GM13976 (cell line): Measurements from ENCODE around the gene IKZF2.

Experiments
- DNase-seq: peaks from one replicate; pipeline ENCODE4 v3.0.0; 2012; ENCODE audit warnings: low spot score
- in situ Hi-C: fragments of 300-500 bp; cut with MboI; formaldehyde crosslinking; loops from one replicate; pipeline ENCODE4 v1.12.0; 2022; ENCODE audit warnings: low sequenced_read_pairs, mixed read lengths, inconsistent platforms; ENCODE audit not compliant: unreplicated experiment
- TF ChIP-seq, protein P1 (sequence below): IDR thresholded peaks from 2 replicates; pipeline ENCODE4 v1.5.1; 2012; ENCODE audit warnings: borderline replicate concordance, mild to moderate bottlenecking; ENCODE audit not compliant: insufficient read depth; ENCODE audit errors: extremely low read depth, missing control alignments, control extremely low read depth

Gene IKZF2

DNA sequence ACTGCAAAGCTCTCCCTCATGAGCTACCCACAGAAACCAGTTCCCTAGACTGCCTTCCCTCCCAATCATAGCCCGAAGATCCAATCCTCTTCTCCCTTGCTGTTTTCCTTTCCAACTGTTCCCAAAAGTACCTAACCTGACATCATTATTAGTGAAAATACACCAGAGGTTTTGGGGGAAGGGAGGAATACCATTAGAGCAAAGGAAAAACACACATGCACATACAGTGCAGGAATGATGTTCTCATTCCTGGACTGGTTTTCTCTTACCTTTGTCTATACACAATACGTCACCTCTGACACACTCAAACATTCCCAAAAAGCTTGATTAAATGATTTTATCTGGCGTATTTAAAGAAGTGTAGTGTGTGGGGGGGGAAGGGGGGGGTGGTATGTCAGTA lies 46.2 kb downstream of the IKZF2 start:
- TF ChIP-seq, protein P1, sequence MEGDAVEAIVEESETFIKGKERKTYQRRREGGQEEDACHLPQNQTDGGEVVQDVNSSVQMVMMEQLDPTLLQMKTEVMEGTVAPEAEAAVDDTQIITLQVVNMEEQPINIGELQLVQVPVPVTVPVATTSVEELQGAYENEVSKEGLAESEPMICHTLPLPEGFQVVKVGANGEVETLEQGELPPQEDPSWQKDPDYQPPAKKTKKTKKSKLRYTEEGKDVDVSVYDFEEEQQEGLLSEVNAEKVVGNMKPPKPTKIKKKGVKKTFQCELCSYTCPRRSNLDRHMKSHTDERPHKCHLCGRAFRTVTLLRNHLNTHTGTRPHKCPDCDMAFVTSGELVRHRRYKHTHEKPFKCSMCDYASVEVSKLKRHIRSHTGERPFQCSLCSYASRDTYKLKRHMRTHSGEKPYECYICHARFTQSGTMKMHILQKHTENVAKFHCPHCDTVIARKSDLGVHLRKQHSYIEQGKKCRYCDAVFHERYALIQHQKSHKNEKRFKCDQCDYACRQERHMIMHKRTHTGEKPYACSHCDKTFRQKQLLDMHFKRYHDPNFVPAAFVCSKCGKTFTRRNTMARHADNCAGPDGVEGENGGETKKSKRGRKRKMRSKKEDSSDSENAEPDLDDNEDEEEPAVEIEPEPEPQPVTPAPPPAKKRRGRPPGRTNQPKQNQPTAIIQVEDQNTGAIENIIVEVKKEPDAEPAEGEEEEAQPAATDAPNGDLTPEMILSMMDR = no peak
- DNase-seq = no peak
- in situ Hi-C loops = no loop called here

DNA sequence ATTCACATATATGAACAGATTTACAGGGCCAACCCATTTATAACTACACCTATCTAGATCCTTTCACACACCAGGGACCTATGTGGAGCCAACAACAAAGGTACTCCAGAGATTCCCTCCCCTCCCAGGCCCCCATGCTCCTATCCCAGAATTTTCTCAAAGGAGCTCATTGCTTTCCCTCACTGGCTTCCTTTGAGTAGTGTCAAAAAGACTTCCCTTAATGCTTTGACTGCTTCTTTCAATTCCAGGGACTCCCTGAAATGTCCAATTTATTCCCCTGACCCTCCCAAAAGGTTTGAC lies 46.6 kb downstream of the IKZF2 start:
- TF ChIP-seq, protein P1 = no peak
- in situ Hi-C loops = no loop called here
- DNase-seq = no peak

DNA sequence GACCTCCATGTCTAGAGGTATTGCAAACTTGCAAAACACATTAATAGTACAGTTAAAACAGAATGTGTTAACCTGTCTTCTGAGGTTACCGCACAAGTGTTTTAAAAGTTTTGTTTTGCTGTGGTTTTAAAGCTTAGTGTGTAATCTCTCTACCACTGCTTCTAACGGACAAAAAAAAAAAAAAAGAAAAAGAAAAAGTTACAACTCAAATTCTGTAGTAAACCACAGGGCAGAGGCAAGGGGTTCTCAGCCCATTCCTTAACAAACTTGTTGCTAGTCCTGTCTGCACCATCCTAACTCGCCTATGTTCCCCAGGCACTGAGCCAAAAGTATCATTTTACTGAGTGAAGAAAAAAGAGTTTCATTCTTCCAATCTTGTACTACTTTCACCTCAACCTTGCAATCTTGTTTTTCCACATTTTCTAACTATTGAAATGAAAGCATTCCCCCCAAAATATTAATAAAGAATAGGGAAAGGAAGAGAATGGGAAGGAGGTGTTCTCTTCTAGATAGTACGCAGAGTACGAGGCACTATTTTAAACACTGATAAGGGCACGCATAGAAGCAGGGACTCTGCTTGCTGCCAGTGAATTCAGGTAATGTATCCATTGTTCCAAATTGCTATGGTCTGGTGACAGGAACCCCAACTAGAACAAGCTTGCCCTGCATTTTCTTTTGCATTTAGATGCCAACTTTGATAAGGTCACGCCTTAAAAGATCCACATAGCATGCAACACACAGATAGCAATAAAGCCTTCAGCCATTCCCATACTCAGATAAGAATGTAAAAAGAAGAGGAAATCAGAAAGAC lies 47.1 kb downstream of the IKZF2 start:
- TF ChIP-seq, protein P1 = no peak
- in situ Hi-C loops = no loop called here
- DNase-seq = no peak

DNA sequence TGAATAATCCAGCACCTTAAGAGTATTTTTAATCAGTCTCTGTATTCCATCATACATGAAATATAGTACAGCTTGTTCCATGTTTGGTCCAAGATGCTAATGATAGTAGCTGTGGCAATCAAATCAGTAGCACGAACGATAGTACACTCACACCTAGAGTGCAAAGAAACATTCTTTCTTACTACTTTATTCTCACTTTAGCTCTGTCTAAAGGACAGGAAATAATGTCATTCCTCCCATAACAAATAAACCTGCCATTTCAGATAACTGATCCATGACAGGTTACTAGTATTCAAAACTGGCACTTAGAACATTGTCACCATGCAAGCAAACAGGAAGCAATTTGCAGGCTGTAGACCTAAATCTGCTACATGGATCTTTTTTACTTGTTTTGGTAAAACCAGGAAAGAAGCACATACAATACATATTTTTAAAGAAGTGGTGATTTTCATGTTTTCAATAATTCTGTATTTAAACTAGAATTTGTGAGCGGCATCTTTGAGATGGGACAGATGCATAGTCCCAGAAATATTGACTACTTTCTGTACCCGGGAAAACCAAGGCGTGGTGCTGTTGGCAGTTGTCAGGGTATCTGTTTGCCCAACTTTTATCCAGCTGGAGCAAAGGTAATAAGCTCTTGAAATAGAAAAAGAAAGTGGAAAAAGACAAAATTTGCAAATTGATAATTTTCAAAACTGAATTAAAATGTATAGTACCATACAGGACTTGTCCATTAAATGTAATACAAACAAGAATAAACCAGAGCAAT lies 49.5 kb downstream of the IKZF2 start:
- TF ChIP-seq, protein P1 = no peak
- in situ Hi-C loops = no loop called here
- no peak for DNase-seq

DNA sequence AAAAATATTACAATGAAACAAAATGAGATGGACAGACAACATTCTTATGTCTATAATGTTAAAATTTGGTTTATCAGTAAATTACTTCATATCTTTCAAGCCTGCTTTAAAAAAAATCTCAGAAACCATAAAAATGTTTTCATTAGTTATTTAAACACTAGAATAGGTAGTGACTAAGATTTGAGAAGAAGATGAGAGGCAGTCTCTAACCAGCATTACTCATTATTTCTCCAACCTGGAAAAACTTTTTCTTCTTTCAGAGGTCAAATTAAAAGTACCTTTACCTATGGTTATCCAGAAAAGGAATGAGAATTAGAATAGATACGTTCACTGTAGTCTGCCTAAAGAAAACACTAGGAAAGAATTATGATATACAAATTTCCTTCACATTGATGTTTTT lies 50.3 kb downstream of the IKZF2 start:
- in situ Hi-C loops = no loop called here
- TF ChIP-seq, protein P1 = no peak
- no peak for DNase-seq

DNA sequence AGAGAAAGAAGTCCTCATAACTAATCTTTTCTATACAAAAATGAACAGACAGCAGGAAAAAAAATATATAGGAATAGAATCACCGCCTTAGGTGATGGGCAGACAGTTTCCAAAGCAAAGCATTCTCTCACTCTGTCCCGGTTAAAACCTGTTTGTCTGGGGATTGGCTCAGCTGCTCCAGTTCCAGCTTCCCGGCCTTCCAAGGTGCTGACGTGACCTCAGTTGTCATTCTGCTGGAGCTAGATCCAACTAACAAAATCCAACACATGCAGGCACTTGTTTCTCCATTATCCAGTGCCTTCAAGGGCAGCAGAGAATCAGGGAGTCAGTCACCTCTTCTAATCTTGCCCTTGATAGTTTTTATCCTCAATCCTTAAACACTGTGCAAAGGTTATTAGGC lies 52.8 kb downstream of the IKZF2 start:
- in situ Hi-C loops = no loop called here
- no peak for DNase-seq
- TF ChIP-seq, protein P1 = no peak

DNA sequence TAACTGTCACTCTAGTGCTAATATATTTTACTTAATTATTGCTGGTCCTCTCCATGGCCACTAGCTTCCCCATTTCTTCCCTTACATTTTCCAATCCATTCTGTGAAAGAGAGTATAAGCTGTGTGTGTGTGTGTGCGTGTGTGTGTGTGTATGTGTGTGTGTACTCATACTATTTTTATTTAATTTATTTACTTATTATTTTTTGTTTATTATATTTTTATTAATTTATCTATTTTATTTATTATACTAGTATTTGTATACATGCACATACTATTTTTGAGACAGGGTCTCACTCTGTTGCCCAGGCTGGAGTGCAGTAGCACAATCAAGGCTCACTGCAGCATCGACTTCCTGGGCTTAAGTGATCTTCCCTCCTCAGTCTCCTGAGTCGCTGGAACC lies 59.6 kb downstream of the IKZF2 start:
- in situ Hi-C loops = no loop called here
- TF ChIP-seq, protein P1 = no peak
- no peak for DNase-seq
